Ishikawa (cell line): ENCODE data around the gene SMYD4.

Experiments
- CEBPB ChIP-seq: IDR thresholded peaks from 2 replicates; pipeline ENCODE4 v1.6.1; 2012
- CREB1 ChIP-seq: IDR thresholded peaks from 2 replicates; pipeline ENCODE4 v1.6.1; 2012; ENCODE audit warnings: low read depth
- EGR1 ChIP-seq: IDR thresholded peaks from 2 replicates; pipeline ENCODE4 v1.6.1; 2012
- RAD21 ChIP-seq: IDR thresholded peaks from 2 replicates; pipeline ENCODE4 v1.6.1; 2012; ENCODE audit warnings: low read depth
- TAF1 ChIP-seq: IDR thresholded peaks from 2 replicates; pipeline ENCODE4 v1.6.1; 2012; ENCODE audit warnings: low read depth, mild to moderate bottlenecking
- TCF12 ChIP-seq: IDR thresholded peaks from 2 replicates; pipeline ENCODE4 v1.6.1; 2012; ENCODE audit warnings: low read depth
- YY1 ChIP-seq: IDR thresholded peaks from 2 replicates; pipeline ENCODE4 v1.6.1; 2012; ENCODE audit warnings: low read depth
- TF ChIP-seq, protein P1 (sequence below): IDR thresholded peaks from 2 replicates; pipeline ENCODE4 v1.6.1; 2012

DNA sequence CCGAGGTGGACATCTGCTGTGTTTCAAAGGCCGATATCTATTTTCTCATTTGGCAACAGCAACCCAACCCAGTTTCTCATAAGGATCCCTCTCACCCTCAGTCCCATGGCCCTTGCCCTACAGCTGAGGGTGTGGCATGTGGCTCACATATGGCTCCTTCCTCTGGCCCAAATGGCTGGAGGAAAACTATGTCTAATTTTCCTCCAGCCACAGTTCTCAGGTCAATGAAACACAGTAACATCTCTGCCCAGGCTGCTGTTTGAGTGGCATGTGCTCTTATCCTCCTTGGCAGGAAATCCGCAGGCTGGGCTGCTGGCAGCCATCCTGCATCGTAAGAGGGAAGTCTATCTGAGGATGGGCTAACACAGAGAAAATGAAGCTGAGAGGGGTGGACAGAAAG lies 43.8 kb downstream of the SMYD4 start:
- TF ChIP-seq EGR1: no peak
- TF ChIP-seq YY1: no peak
- no peak for TF ChIP-seq CREB1
- TF ChIP-seq TAF1: no peak
- no peak for TF ChIP-seq CEBPB
- no peak for TF ChIP-seq RAD21
- TF ChIP-seq TCF12: no peak
- TF ChIP-seq, protein P1, sequence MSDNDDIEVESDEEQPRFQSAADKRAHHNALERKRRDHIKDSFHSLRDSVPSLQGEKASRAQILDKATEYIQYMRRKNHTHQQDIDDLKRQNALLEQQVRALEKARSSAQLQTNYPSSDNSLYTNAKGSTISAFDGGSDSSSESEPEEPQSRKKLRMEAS: no peak
